CD4-positive, alpha-beta T cell treated with Interferon gamma for 1 hour (primary cell): ENCODE measurements around the gene HMGB1.

ENCODE experiments used
- DNase-seq: peaks from one replicate; pipeline ENCODE4 v3.0.0-alpha.2; 2020

HMGB1 gene

DNA sequence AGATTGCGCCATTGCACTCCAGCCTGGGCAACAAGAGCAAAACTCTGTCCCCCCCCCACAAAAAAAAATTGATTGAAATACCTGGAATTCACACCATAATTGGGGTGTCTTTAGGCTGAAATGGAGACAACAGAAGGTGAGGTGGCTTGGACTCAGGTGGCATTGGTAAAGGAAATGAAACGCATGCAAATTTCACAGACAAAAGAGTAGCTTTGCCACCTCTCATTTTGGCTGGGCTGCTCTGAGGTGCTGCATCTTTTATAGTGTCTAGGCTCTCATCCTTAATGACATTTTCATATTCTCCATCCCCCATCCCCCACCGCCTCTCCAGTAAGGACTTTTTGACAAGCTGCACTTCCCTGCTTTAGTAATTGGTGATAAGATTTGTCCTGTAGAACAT is 36.5 kb downstream of the HMGB1 start:
- no peak for DNase-seq

DNA sequence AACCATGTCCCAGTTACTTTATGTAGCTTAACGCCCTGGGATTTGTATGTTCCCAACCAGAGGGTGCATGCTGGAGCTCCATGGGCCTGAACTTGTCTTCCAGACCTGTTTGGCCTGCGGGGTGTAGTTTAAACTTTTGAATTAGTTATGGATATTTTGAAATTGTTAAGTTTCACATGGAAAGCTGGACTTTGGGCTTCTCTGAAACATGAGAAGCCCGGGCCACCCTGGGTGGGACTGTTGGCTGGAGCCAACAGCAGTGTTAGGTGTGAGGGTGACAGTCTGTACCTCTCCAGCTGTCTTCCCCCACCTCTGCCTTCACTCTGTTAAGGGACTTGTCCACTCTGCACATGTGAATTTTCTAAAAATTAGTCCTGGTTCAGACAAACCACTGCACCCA is 41.8 kb downstream of the HMGB1 start:
- DNase-seq: no peak

DNA sequence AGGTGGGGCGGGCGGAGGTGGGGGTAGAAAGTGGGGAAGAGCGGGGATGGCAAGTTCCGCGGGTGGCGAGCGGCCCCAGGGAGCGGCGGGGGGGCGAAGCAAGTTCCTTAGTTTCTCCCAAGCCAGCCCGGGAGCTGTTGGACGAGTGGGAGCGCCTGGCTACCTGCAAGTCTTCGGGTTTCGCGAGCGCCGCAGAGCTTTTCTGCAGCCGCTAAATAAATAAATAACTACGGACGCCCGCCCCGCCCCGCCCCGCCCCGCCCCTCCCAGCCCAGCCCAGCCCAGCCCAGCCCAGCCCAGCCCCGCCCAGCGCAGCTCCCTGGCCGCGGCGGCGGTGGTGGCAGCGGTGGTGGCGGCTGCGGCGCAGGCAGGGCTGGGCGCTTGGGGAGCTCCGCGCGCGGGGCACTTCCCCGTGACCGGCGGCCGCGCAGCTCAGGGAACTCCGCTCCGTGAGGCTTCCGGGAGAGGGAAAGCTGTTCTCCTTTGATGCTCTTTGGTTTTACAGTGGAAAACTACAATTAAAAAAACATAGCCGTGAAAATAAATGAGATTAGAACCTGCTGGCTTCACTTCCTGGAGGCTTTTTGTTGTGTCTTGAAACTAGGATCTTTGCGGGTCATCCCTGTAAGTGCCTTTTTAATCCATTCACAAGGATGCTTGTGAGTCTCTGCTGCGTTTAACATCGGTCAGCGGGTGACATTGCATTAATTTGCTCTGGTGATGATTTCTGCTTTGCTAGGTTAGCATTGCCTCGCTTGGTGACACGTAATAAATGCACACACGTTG is 43.5 kb downstream of the HMGB1 start, which contains the start of gene UBE2L5:
TSS of gene UBE2L5 (plus strand) at position 440 of the 786 bp plus-strand sequence. CDS start 5,498 bp downstream, outside the sequence.
- peak; percentile 71 for DNase-seq

DNA sequence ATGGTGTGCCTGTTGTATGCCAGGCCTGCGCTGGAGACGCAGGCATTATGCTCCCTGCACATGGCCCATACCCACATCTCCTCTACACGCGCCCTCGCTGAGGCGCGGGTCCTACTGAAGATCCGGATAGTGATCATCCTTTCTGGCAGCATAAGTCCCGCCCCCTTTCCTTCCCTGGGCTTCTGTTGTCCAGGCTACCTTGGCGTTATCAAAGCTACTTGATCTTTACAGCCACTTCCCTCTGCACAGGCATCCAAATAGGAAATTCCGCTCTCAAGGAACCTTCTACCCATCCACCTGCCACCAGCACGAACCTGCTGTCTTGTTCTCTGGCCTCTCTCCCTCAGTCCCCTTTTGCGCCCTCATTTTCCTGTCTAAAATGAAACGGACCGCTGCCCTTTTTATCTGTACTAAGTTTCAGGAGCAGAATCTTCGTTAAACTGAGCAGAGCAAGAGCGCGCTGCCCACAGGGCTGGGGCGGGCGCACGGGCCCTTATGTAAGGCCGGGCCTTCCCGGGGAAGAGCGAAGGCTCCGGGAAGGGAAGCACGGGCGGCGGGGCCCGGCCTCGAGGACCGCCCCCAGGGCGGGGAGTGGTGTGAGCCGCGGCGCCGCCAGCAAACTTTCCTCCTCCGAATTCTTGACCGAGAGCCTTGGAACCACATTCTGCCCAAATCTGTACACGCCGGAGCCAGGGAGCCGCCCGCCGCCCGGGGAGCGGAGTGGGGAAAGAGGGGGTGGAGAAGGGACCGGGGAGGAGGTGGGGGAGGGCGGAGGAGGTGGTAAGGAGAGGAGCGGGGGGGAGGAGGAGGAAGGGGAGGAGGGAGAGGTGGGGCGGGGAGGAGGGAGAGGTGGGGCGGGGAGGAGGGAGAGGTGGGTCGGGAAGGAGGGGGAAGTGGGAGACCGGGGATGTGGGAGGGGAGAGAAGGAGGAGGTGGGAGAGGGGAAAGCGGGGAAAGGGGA is 44.4 kb downstream of the HMGB1 start:
- peak; percentile 19 for DNase-seq

DNA sequence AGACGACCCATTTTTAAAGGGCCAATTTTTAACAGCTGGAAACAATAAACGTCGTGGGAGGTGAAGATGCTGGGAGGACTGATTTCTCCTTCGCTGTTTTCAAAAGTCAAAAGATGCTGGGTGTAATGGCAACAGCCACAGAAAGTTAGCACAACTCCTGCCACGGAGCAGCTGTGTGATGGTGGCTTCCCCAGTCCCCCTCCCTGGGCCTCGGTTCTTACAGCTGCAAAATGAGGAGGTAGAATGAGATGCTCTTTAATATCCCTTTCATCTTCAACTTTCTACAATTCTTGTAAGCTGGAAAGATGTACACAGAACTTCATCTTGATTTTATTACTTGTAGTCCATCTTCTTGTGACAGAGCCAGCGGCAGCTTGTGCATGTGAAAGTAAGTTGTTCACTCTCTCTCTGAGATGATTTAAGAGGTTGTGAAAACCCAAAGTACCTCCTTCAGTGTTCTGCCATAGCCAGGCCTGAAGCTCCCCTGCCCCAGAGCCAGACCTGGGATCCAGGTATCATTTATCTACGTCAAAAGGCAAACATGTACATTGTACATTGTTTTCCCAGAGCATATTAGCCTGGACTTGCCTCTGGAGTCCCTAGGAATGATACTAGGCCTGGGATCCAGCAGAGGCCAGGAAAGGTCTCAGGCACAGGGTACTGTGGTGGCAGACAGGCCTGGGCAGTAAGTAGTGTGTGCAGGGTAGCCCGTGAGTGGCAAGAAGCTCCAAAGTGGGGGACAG is 46.8 kb downstream of the HMGB1 start:
- no peak for DNase-seq

DNA sequence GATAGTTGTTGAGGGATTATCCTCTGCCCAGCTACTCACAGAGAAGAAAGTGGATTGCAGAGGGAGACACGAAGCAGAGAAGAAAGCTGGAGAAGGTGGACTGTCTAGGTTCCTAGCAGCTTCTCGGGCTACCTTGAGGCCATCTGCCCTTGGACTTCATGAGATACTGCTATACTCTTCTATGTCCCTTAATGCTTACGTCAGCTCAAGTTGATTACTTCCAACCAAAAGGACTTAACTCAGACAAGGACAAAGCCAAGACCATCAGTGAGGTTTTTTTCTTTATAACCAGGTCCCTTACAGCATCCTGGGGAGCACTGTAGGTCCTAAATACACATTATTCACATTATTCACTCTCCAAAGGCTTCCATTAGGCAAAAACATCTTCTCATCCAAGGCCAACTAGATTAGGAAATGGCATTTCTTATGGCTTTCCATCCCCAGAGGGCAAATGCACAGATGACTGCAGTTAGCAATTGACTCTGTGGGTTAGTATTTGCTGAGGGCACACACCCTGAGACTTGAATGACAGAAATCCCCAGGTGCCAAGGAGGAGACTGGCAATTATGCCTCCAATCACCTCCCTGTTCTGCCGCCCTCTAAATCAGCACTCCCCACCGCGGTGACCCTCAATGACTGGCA is 47.5 kb downstream of the HMGB1 start:
- no peak for DNase-seq

DNA sequence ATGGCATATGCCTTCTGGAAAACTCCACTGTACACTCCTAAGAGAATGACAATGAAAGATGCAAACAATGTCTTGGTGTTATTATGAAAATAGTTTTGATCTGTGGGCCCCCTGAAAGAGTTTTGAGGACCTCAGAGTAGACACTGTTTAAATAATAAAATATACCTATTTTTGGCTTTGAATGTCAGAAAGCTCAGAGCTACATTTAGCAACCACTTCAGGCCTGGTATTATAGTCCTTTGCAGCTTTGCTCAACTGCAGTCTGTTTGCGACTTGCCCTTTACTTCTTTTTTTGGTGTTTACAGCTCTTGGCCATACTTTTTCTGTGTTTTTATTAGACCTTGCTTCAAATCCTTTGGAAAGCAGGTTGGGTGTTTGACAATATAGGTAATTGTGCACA is 49.3 kb downstream of the HMGB1 start:
- DNase-seq: no peak

DNA sequence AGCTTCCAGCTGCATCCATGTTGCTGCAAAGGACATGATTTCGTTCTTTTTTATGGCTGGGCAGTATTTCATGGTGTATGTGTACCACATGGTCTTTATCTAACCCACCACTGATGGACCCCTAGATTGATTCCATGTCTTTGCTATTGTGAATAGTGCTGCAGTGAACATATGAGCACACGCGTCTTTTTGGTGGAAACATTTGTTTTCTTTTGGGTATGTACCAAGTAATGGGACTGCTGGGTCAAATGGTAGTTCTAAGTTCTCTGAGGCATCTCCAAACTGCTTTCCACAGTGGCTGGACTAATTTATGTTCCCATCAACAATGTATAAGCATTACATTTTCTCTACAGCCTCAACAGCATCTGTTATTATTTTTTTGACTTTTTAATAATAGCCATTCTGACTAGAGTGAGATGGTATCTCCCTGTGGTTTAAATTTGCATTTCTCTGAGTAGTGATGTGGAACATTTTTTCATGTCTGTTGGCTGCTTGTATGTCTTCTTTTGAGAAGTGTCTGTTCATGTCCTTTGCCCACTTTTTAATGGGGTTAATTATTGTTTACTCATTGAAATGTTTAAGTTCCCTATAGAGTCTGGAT is 50.2 kb downstream of the HMGB1 start:
- DNase-seq: no peak

DNA sequence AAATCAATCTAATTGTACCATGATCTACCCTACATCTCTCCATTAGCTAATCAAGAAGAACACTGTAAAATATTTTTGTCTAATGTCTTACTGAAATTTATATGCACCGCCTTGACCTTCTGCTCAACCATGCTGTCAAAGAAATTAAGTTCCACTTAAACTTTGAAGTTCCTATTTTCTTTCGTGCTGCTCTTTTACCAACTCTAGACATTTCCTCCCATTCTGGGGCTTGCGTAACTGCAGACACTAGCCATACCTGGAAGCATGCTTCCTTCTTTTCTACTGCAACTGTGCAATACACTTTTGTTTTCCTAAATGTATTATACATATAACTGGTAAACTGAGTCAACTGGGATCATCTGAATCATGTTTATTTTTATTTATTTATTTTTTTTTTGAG is 51.9 kb downstream of the HMGB1 start:
- no peak for DNase-seq

DNA sequence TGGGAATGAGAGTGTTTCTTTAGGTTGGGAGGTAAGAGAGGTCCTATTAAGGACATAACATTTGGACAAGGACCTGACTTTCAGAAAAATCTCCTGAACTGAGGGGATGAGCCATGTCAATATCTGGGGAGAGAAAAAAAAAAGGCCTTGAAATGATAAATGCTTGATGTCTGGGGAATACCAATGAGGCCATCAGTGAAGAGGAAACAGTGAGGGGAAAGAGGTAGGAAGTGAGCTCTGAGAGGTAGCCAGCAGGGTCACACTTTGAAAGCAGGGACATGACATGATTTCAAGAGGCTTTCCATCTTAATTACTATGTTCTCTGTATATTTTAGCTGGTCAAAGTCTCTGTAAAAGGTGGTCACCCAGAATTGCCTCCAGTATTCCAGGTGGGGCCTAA is 53.4 kb downstream of the HMGB1 start:
- DNase-seq: no peak

DNA sequence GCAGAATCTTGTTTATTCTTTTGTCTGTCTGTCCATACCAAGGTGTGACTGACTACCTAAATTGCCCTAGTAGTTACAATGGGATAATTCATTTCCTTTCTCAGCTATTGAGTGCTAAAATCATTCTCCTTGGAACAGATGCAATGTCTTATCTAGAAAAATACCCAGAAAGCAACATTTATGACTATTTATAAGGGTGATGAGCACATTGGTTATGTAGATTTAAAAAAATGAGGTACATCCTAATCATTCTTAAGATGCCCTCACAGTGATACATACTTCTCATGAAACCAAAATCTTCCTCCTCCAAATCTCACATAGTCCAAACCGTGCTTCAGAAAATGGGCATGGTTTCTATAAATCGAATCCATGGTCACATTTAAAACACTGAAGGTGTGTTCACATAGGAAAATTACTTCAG is 55.0 kb downstream of the HMGB1 start:
- DNase-seq: no peak

DNA sequence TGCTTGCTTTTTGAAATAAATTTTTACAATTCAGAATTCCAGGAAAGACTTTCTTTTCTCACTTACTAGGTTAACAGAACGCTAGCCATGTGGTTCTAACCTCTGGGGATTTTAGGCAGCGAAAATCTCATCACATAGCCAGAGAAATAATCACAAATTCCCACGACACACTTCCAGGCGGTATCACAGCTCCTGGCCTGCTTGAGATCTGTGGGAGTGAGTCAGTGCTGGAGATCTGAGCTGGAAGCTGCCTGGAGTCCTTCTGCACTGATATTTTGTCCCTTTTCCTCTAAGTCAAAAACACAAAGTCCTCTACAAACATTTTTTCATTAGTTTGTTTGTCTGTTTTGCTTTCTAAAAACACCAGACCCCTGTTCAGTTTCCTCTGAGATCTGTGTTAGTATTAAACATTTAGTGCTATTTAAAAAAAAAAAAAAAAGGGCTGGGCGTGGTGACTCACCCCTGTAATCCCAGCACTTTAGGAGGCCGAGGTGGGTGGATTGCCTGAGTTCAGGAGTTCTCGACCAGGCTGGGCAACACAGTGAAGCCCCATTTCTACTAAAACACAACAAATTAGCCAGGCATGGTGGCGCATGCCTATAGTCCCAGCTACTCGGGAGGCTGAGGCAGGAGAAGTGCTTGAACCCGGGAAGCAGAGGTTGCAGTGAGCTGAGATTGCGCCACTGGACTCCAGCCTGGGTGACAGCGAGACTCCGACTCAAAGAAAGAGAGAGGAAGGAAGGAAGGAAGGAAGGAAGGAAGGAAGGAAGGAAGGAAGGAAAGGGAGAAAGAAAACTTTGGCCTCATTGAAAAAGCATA is 55.6 kb downstream of the HMGB1 start:
- no peak for DNase-seq

DNA sequence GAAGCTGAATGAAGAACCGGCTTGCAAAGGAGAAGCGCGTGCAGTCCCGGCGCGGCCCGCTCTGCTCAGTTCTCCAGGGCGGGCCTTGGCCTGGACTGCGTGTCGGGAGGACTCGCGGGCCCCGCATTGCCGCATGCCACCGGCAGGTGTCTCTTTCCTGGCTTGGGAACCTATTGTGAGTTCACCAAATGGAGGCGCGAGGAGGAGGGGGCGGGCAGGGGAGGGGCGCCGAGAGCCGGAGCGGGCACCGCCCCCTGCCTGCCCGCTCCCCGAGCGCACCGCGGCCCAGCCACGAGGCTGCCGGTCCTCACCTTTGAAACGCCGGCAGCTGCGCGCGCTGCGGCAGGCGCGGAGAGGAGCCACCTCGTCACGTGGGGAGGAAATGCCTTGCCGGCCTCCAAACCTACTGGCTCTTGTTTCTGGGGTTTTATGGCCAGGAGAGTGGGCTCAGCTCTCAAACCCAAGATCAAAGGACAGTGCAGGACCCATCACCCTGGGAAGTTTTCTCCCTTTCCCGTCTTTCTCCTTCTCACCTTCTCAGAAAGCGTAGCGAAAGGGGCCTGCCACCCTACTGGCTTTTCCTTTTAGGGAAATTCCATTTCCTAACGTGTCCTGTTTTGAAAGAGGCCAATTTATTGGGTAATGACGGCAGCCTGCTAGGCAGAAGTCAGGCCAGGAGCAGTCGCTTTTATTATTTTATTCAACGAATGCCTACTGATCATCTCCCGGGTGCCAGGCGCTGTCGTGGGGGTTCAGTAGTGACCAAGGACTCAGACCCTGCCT is 57.2 kb downstream of the HMGB1 start:
- peak; percentile 92 for DNase-seq

DNA sequence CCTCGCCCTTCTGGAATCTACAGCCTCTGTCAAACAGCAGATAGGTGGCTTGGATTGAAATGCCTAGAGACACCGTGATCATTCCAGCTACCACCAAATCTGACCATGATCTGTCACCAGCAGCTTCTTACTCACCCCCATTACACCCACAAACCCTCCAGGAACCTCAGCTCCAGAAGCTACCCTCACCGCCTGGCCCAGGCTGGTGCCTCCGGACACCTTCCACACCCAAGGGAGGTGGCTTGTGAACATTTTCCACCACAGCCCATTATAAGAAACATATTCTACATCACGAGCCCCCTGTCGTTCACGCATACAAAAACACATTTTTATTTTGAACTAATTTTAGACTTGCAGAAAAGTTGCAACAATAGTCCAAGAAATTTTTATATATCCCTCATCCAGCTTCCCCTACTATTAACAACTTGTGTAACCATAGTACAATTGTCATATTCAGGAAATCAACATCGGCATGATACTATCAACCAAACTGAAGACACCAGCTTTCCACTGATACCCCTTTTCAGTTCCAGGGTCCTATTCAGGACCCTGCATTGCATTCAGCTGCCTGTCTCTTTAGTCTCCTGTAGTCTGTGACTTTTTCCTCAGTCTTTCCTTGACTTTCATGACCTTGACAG is 58.8 kb downstream of the HMGB1 start:
- no peak for DNase-seq
